HS-27A (cell line): ENCODE data around the gene ZNFX1.

Experiments
- DNase-seq: peaks from one replicate; pipeline ENCODE4 v3.0.0-alpha.2; 2012; ENCODE audit warnings: low read depth, missing footprints

ZNFX1 gene

DNA sequence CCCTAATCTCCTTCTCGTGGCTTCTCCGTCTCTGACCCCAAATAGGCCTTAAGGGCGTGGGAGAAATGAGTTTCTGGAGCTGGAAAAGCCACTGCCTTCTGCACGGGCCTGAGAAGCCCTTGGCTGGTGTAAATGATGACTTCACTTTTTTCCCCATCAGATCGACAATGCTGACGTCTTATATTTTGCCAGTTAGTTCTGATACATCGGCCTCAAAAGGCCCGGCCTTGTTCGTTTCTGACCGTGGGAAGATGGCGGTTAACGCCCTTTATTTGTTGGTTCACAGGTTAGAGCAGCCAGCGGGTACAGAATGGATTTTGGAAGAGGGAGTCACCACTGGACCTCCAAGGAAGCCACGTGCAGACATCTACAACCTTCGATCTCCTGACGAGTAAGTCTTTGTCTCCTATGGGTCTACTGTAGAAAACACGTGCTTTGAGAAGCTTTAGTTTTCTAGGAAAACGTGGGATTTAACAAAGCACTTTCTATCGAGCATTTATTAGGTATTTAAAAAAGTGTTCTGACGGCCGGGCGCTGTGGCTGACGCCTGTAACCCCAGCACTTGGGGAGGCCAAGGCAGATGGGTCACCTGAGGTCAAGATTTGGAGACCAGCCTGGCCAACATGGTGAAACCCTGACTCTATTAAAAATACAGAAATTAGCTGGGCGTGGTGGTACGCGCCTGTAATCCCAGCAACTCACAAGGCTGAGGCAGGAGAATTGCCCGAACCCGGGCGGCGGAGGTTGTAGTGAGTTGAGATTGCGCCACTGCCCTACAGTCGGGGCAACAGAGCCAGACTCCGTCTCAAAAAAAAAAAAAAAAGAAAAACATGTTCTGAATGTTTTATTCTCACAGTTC lies 1.2 kb upstream of the ZNFX1 start:
- no peak for DNase-seq

DNA sequence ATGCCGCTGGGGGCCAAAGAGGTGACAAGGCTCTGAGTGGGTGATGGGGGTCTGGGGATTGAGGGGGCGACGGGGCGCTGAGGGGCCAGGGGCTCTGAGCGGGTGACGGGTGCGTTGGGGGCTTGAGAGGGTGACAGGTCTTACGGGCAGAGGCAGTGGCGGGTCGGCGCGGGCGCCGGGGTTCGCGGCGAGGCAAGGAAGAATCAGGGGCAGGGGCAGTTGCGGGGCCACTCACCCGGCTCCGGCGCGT lies 146 bp downstream of the ZNFX1 start:
- DNase-seq = no peak

DNA sequence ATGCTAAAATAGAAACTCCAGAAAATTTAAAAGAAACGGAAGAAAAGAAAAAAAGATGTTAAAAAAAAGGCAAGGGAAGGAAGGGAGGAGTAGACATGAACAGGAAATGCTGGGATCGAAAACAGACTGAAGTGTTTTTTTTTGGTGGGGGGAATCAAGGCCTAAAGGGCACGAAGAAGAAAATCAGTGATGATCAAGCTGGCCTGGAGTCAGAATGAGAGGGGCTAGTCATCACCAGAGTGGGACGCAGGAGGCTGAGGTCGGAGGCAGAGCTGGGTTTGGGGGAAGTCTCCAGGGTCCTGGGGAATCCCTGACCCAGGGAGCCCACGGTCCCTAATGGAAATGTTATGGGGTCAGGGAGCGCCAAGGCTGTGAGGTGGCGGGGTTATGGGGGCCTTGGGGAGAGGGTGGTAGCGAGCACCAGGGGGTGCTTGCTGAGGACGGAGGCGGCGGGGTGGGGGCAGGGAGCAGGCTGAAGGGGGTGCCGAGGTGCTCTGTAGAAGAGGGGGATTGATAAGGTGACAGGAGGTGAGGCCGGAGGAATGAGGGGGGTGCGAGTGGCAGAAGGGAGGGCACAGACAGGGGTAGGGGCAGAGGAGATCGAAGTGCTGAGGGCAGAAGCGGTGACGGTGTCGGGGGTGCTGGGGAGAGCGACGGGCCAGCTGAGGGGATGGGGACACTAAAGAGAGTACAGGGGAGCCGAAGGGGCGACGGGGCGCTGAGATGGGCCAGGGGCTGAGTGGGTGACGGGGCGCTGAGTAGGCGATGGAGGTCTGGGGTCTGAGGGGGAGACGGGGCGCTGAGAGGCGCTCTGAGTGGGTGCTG lies 684 bp downstream of the ZNFX1 start:
- no peak for DNase-seq

DNA sequence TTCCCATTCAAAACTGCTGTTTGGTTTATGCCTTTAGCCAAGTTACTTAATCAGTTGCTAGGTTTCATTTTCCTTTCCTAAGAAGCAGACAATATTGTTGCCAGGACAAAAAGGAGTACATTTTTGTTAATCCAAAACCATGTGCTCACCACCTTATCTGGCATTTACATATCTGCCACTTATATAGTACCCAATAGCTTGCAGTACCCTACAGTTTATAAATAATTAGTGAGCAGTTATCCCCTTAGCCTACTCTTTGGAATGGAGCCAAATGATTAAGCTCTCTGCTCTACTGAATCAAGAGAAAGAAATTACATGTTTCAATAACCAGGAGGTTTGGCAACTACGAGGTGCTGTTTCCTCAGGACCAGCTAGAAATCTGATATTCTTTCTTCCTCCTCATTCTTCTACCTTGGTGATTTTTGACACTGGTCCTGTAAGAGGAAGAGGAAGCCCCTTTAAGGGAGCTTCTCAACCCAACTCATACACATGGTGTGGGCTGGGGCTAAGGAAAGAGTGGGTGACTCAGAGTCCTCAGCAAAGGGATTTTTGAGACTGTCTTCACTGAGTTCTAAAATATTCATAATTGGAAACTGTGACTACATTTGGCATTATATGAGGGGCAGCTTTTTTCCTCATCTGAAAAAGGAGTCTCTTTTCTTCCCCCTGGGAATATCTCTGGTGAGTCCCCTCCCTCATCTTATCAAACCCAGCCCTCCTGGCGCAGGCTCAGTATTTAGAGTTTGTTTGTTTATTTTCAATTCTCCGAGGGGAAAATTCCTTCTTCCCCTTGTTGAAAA lies 1.5 kb downstream of the ZNFX1 start:
- DNase-seq = no peak

DNA sequence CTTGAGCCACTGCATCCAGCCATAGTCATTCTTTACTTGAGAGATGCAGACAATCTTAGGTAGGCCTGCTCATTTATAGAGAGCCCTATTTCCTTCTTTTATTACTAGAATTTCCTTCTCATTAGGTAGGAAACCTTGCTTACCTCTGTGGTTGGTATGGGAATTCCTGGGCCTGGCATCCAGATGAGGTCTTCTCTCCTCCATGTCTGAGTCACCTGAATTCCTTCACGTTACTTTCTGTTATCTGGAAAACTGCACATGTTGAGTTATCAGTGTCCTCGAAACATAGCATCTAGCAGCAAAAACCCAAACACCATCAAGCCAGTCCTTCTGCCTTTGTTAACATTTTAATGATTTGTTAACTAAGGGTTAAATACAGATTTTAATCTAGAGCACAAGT lies 2.2 kb downstream of the ZNFX1 start:
- no peak for DNase-seq

DNA sequence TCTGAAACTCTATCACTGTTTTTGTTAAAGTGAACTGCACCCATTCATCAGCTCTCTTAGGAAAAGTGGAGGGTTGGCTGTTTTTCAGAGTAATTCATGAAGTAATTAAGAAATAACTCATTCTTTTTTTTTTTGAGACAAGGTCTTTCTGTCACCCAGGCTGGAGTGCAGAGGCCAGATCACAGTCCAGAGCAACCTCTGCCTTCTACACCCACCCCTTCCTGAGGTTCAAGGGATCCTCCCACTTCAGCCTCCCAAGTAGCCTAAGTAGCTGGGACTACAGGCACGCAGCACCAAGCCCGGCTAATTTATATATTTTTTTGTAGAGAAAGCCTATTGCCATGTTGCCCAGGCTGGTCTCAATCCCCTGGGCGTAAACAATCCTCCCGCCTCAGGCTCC lies 2.6 kb downstream of the ZNFX1 start:
- no peak for DNase-seq

DNA sequence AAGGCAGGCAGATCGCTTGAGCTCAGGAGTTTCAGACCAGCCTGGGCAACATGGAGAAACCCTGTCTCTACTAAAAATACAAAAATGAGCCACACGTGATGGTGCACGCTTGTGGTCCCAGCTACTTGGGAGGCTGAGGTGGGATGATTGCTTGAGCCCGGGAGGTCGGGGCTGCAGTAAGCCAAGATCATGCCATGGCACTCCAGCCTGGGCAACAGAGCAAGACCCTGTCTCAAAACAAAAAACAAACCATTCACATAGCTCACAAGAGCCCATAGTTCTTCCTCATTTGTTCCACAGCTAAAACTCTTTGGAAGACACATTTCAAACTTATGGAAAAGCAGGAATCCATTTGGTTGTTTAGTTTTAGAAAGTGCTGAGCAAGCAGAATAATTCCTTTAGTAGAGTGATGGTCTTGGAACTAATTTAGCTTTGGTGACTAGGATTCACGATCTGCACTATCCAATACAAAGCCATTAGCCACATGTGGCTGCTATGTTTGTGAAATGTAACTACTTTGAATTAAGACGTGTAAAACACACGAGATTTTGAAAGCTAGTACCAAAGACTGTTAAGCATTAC lies 4.1 kb downstream of the ZNFX1 start:
- no peak for DNase-seq

DNA sequence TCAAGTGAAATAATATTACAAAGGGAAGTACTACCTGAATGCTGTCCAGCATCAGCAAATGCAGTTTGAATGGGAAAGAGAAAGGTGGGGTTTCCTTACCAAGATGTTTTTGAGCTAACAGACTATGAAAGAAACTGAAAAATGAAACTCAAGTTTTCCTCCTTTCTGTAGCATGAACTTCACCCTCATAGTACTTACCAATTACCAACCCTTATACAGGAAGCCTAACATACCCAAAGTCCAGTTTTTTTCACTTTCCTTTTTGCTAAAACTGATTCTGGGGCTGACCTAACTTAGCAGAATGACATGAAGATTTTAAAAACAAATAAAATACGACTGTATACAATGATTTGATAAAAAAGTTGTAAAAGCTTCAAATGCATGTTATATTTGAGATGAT lies 5.2 kb downstream of the ZNFX1 start:
- DNase-seq = no peak

DNA sequence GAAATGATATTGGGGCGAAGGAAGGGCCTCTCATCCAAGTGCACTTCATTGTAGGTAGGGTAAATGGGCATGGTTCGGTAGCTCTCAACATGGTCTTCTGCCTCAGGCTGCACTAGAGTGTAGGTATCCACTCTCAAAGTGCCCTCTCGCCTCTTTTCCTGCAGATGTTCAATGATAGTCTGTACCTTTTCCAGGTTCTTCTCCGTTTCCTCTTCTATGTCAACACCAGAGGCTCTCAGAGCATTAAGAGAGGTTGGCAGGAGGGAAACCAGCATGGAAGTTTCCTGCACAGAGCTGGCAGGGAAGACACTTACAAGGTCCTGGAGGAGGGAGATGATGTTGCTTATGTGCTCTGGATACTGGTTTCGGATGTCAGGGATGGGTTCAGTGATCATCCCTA lies 7.1 kb downstream of the ZNFX1 start:
- no peak for DNase-seq

DNA sequence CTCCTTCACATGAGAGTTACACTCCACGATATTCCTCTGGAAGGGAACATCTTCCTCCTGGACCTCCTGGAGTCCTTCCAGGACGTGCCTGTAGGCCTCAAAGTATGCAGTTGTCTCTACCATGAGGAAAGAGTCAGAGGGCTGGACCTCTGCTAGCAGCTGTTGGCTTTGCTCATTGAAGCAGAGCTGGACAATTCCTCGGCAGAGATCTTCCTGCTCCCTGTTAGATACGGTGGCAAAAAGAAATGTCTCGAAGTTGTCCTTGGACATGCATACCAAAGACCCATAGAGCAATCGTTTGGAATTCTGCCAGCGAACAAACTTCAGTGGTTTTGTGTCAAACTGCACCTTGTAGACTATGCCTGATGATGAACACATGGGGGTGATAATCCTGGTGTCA lies 7.7 kb downstream of the ZNFX1 start:
- DNase-seq = no peak

DNA sequence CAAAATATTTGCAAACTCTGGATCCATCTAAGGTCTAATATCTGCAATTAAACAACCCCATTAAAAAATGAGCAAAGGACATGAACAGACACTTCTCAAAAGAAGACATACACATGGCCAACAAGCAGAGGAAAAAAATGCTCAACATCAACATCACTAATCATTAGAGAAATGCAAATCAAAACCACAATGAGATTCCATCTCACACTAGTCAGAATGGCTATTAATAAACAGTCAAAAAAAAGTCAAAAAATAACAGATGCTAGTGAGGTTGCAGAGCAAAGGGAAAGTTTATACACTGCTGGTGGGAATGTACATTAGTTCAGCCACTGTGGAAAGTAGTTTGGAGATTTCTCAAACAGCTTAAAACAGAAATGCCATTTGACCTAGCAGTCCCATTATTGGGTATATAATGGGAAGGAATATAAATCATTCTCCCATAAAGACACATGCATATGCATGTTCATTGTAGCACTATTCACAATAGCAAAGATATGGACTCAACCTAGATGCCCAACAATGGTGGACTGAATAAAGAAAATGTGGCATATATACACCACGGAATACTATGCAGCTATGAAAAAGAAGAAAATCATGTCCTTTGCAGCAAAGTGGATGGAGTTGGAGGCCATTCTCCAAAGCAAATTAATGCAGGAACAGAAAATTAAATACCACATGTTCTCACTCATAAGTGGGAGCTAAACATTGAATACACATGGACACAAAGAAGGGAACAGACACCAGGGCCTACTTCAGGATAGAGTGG lies 9.1 kb downstream of the ZNFX1 start:
- DNase-seq = no peak

DNA sequence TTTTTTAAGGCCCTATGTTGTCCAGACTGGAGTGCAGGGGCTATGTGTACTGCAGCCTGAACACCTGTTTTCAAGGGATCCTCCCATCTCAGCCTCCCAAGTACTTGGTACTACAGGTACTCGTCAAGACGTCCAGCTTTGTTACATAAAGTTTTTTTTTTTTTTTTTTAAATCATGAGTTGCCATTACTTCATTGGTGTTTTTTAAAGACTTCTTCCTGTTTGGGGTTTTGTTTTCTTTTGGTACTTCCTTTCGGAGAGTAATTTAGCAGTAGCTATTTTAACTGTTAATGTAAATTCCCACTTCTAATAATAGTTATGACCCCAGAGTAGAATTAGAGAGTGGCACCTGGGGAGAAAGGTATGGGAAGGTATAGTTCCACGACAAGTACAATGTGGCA lies 10.5 kb downstream of the ZNFX1 start:
- no peak for DNase-seq

DNA sequence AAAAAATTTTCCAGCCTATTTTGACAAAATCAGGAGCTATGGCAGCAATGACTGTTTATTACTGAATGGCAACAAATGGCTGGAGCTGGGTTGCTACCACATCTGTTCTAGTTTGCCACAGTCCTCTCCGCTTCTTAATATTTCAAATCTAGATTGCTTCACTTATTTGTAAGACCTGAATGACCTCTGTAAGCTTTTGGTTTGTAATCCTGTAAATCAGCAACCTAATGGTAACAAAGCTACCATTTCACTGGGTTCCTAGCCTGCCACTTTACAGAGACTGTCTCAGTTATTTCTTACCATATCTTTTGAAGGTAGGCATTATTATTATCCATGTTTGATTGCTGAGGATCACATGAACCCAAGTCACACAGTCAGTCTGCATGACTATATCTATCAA lies 15.4 kb downstream of the ZNFX1 start:
- no peak for DNase-seq

DNA sequence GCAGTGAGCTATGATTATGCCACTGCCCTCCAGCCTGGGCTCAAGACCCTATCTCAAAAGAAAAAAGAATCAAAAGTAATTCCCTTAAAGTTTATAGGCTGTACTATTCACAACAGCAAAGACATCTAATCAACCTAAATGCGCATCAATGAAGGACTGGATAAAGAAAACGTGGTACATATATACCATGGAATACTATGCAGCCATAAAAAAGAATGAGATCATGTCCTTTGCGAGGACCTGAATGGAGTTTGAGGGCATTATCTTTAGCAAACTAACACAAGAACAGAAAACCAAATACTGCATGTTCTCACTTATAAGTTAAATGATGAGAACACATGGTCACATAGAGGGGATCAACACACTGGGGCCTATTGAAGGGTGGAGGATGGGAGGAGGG lies 16.7 kb downstream of the ZNFX1 start:
- DNase-seq = no peak

DNA sequence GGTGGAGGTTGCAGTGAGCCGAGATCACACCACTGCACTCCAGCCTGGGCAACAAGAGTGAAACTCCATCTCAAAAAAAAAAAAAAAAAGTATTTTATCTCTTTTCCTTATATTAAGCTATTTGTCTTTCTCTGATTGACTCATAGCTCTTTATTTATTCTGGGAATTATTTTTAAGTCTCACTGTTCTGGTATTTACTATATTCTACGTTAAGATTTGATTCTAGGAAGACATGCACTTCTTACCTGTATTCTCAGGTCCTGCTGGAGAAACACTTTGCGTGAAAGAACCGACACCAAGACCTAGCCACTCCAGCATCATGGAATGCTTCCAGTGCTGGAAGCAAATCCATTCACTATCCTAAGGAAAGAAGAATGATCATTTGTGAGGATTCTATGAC lies 17.6 kb downstream of the ZNFX1 start:
- no peak for DNase-seq

DNA sequence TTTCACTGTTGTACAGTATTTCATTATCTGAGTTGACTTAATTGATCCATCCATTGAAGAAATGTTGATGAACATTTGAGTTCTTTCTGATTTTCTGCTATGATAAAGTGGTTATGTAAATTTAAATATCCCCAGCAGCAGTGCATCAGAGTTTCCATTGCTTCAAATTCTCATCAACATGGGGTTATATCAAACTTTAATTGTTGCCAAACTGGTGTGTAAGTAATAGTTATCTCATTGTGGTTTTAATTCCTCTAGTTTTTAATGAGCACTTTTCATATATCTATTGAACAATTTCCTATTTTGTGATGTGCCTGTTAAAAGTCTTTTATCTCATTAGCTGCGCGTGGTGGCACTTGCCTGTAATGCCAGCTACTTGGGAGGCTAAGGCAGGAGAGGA lies 18.1 kb downstream of the ZNFX1 start:
- DNase-seq = no peak

DNA sequence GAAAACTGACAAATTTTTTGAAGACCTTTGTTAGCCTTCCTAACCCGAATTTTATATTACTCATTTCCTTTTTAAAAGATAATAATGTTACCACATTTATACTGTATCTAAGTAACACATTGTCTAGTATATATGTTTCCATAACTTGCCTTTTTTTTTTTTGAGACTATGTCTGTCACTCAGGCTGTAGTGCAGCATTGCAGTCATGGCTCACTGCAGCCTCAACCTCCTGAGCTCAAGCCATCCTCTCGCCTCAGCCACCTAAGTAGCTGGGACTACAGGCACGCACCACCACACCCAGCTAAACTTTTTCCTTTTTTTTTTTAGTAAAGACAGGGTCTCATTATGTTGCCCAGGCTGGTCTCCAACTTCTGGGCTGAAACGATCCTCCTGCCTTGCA lies 18.6 kb downstream of the ZNFX1 start:
- DNase-seq = no peak

DNA sequence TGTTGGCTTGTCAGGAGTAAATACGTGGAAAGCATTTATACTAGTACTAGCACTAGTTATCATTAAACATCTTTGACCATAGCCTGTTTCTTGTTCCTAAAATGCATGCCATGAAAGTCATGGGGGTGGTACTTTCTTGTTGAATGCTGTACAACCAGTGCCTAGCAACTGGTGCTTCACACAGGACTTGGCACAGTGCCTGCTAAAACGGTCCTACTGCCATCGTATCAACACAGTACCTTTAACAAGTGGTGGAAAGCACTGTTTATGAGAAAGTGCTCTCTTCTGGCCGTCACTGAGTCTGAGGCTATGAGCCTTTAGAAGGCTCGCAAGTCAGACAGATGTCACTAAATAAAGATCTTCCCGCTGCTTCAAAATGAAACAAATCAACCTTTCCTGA lies 21.6 kb downstream of the ZNFX1 start:
- DNase-seq = no peak

DNA sequence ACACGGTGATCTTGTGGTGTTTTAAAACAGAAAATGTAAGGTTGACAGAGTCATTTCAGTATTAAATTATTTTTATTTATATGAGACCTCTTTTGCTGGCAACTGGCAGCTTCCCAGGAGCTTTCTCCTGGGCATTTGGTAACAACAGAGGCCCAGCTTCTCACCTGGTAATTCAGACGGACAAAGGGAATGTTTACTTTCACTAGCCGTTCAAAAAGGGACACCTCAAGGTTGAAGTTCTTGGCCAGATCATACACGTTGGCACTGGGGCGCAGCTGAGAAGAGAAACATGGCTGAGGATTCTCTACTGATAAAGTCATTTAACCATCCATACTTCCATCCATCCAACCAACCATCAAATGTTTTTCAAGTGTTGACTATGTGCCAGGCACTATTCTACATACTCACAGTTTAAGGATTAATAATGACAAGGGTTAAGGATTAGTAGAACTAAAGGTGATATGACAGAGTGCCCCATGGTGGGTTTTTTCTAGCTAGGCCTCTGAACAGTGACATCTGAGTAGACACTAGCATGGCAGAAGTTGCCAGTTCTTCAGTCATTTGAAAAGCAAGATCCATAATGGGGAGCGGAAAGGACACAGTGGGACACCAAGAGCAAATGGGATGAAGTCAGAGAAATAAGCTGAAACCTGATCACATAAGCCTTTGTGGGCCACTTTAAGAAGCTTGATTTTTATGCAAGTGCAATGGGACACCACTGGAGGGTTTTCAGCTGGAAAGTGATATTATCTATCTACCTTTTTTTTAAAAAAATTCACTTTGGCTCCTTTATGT lies 25.1 kb downstream of the ZNFX1 start:
- no peak for DNase-seq

DNA sequence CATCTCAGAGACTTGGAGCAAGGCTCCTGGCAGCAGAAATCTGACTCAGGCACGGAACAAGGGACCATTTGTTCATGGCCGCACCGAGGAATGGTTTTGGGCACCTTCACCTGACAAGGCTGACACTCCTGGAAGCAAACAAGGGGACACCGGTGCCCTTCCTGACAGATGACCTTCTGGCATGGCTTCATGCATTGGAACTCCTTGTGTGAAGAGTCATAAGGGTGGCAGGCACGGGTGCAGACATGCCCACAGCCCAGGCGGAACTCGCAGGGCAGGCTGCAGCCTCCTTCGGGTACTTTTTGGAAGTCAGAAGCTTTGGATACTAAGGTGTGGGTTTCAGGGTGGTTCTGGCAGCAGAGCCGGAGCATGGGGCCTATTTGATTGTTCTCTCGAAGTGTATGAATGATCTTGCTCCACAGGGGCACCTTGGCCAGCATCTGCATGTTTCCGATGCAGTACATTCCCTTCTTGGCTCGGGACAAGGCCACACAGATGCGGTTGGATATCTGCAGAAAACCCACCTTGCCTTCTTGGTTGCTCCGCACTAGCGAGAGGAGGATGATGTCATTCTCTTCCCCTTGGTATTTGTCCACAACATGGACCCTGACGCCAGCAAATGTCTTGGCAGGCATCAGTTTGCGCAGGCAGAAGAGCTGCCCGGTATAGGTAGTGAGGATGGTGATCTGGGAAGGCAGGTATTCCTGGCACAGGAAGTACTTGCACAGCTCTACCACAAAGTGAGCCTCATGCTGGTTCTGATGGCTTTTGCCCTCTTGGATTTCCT lies 28.8 kb downstream of the ZNFX1 start:
- DNase-seq = no peak
